ENCODE results near the gene RNU5D-1.

Gene RNU5D-1

DNA sequence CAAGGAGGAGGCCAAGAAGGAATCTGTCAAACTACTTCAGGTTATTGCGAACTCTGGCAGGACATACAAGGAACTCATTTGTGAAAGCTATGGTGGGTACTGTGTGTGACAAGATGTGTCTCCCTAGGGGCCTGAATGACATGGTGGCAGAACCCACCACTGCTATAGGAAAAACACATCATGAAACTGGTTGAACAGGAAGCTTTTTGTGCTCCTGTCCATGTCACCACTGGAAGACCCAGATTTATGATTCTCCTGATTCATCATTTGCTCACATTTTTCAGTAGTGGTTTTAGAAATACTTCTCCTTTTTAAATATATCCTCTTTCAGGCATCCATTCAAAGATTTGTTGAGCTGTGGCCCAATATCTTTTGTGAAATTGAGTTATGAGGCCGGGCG is 32.8 kb downstream of the RNU5D-1 start:
- no peak for DNase-seq

DNA sequence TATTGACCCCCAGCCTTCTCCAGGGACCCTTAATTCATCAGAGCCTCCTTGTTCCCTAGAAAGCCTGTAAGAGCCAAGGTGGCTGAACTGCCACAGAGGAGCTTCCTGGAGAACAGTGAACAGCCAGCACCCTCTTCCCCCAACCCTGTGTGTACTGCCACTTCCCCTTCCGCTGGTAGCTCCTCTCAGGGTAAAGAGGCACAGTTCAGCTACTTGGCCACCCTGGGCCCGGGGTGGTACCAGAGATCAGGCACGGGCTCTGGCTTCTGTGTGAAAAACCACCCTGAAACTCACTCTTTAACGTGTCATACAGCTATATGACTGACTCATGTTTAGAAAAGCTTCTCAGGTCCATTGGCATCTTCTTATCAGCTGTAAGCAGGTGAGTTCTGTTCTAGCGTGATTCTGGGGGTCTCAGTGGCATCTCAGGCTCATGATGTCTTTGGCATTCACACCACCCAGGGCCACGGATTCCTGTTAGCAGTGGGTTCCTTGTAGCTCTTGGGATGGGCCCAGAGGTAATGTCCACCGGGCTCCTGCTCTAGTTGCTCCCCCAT is 34.1 kb downstream of the RNU5D-1 start:
- no peak for DNase-seq

DNA sequence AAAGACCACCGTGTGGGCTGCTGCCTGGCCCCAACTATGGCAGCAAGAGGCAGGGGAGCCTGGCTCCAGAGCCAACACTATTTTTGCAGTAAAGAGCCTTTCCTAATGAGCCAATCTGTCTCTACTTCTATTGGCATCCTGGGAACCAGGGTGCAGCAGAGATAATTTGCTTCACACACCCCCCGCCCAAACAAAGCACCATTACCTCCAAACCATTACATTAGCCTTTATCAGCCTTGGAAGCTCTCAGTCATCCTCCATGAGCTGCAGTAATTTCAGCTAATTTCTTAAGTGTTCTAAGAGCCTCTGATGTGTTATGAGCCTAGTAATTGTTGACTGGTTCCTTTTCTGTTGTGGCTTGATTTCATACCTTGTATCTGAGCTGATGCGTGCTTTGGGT is 34.9 kb downstream of the RNU5D-1 start:
- no peak for DNase-seq

DNA sequence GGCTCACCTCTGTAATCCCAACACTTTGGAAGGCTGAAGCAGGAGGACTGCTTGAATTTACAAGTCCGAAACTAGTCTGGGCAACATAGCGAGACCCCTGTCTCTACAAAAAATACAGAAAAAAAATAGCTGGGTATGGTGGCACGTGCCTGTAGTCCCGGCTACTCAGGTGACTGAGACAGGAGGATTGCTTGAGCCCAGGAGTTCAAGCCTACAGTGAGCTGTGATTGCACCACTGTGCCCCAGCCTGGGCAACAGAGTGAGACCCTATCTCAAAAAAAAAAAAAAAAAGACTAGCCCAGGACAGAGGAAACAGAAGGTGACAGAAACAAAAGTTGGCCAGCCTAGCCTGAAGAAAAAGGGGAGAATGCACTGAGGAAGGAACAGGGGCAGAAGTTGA is 35.3 kb downstream of the RNU5D-1 start:
- no peak for DNase-seq

DNA sequence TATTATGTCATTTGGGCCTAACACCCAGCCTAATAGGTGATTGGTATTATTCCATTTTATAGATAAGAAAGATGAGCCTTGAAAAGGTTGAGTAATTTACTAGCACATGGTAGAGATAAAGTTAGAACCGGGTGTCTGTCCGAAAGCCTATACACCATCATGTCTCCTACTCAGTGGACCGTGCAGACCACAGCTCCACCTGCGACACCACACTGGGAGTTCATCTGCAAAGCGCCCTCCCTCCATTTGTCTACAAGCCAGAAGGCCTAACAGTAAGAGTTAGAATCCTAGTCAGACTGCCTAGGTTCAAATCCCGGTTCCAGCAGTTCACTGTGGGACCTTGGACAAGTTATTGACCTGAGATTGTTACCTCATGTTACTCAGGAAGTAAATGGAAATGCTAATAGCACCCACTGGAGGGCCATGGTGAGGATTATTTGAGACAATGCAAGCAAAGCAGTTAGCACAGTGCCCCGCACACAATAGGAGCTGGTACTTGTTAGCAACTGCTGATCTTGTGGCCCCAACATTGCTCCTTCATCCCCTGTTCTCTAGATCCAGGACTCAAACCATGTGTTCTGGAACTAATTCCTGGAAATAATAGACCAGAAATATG is 36.0 kb downstream of the RNU5D-1 start:
- DNase-seq, result no peak

DNA sequence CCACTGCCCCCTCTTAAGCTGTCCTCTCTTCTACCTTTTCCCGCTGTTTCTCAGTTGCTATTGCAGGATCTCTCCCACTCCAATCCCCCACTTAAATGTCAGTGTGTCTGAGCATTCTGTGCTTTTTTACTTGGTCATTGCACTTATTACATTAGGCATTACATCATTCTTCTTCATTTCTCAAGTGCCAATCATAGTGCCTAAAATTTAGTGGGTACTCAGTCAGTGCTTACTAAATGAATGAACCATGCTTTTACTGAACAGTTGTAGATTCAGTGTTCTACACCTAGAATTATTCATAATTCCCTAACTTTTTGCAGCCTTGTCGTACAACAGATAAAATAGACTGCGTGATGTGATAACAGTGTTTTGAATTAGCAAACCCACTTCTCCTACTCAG is 37.1 kb downstream of the RNU5D-1 start:
- no peak for DNase-seq

DNA sequence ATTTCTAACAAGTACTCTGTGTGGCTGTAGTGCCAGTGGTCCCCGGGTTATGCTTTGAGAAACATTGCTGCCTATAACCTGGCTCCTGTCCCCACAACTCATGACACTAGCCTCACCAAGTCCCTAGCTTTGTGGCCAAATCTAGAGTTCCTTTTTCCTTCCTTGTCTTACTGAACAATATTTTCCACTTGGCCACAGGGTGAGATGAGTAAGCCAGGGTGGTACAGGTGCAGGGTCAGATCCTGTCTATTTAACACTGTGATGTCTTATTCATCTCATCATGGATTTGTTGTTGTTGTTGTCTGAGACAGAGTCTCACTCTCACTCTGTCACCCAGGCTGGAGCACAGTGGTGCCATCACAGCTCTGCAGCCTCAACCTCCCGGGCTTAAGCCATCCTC is 37.8 kb downstream of the RNU5D-1 start:
- DNase-seq, result no peak

DNA sequence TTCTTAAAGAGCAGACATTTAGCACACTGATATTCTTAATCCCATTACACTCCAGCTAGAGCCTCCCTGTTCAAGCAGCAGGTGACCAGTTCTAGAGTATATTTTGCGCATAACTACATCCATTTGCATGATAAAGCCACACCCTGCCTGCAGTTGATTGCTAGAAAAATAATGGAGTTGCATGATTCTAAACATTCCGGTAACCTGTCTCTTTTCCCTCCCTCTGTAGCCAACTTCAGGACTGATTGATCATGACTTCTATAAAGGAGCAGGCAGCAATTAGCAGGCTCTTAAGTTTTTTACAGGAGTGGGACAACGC is 41.6 kb downstream of the RNU5D-1 start:
- DNase-seq, result no peak

DNA sequence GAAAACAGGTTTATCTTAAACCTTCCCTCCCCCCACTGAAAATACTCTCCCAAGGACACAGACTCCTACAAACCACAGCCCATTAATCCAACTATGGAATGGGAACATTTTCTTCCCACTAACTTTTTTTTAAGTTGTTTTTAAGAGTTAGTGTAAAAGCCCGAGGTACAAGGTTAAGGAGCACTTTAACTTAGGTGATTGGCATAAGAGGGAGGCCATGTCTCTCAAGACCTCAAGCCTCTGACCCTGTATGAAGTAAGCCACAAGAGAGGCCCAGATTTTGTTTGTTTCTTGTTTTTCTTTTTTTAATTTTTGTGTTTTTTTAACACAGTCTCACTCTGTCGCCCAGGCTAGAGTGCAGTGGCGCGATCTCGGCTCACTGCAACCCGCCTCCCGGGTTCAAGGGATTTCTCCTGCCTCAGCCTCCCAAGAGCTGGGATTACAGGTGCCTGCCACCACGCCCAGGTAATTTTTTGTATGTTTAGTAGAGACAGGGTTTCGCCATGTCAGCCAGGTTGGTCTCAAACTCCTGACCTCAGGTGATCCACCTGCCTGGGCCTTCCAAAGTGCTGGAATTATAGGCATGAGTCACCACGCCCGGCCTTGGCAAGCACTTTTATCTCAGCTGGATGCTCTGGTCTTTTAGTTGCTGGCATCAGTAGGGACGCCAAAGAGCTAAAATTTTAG is 42.1 kb downstream of the RNU5D-1 start:
- DNase-seq, result no peak

DNA sequence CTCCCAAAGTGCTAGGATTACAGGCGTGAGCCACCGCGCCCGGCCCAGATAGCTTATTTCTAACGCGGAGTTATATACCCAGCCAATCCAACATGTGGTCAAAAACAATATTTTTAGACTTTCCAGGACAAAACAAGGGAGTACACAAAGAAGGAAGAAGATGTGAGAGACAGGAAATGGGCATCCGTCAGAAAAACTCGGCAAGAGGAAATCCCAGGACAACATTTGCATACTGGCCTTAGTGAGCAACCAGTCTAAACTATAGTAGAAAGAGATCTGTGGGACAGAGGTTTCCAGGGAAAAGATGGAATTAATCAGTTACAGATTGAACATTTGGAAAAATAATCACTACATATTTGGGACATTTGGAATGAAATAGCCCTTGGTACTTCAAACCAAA is 45.1 kb downstream of the RNU5D-1 start:
- DNase-seq, result no peak

DNA sequence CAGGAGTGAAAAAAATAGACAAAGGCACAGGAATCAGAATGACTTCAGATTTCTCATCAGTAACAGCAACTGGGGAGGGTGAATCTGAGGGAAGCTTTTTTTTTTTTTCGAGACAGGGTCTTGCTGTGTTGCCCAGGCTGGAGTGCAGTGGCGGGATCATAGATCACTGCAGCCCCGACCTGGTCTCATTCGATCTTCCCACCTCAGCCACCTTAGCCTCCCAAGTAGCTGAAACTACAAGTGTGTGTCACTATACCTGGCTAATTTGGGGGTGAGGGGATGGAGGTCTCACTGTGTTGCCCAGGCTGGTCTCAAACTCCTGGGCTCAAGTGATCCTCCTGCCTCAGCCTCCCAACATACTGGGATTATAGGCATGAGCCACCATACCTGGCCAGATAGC is 45.8 kb downstream of the RNU5D-1 start:
- no peak for DNase-seq

DNA sequence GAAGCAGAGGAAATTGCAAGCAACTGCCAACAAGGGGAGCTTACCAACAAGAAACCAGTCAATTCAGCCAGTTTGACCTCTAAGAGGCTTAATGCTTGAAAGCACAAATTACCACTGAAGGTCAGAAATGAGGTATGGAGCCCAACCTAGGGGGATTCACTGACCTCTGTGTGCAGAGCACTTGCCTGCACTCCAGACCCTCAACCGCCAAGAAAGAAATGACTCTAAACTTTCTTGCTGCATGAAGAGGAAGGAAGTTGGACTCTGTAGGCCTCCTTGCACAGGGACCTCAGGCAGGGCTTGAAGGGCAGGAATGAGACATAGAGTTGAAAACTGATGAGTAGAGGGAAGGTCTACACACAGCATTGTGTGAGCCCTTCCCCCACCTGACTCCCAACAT is 46.4 kb downstream of the RNU5D-1 start:
- DNase-seq, result no peak

DNA sequence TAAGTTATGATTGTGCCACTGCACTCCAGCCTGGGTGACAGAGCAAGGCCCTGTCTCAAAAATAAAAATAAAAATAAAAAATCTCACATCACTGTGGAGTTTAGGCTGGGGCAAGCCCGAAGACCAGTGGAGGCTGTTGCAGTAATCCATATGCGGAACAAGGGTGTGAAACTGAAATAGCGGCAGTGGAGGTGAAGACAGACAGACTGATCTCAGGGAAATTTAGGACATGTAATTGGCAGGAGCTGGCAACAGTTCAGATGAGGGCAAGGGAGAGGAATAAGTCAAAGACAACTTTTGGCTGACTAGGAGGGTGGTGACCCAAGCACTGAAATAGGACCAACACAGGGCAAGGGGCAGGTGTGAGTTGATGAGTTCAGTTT is 48.1 kb downstream of the RNU5D-1 start:
- DNase-seq, result no peak

DNA sequence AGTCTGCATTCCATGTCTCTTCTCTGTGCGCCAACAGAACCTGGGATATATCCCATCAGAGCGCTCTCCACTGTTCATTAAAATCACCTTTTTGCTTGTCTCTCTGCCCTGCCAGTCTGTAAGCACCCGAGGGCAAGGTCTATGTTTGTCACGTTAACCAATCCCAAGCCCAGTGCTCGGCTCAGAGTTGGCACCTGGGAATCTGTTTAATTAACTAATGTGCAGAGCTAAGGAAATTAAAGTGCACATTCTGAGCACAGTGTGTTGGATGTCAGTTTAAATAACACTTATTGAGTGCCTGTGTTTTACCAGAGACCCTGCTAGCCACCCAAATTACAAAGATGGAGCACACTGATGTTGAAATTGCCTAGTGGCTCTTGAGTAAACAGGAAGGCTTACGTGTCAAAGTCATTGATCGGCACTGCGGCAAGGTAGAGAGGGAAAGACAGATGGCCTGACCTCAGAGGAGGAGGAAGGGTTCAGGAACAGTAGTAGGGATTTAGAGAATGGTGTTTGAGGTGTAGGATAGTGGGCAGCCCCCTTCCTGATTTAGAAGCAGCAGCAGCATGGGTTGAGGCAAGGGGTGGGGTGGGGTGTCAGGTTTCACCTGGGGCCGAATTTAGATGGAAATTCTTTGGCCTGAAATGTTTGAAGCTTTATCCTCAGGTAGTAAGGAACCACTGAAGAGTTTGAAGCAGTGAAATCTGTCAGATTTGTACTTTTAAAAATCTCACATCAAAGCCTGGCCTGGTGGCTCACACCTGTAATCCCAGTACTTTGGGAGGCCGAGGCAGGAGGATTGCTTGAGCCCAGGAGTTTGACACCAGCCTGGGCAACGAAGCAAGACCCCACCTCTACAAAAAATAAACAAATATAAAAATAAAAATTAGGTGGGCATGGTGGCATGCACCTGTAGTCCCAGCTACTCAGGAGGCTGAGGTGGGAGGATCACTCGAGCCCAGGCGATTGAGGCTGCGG is 48.8 kb downstream of the RNU5D-1 start:
- no peak for DNase-seq

Data from NCI-H1092 (cell line).